Endometrial microvascular endothelial cells (primary cell): Measurements from ENCODE around the gene JPT1. TPM values are rescaled to one million over a fixed set of nuclear protein-coding genes. Genes with fewer than 3 reads are reported as not detected.

Source experiments
- in situ Hi-C: cut with HindIII; loops from 2 replicates; pipeline ENCODE4 v1.10.0; 2017; ENCODE audit warnings: low sequenced_read_pairs, low pct_unique_long_range_greater_than_20kb; ENCODE audit errors: inconsistent ontology term
- total RNA-seq: library from RNA; depleted of rRNA; stranded (reverse); fragments of >200 nt; gene quantifications from one replicate; pipeline ENCODE4 v1.2.3, GENCODE V29; 2015; ENCODE audit errors: inconsistent ontology term

The JPT1 gene
- total RNA-seq, 1 donor from 2014 or later = 432 TPM

DNA sequence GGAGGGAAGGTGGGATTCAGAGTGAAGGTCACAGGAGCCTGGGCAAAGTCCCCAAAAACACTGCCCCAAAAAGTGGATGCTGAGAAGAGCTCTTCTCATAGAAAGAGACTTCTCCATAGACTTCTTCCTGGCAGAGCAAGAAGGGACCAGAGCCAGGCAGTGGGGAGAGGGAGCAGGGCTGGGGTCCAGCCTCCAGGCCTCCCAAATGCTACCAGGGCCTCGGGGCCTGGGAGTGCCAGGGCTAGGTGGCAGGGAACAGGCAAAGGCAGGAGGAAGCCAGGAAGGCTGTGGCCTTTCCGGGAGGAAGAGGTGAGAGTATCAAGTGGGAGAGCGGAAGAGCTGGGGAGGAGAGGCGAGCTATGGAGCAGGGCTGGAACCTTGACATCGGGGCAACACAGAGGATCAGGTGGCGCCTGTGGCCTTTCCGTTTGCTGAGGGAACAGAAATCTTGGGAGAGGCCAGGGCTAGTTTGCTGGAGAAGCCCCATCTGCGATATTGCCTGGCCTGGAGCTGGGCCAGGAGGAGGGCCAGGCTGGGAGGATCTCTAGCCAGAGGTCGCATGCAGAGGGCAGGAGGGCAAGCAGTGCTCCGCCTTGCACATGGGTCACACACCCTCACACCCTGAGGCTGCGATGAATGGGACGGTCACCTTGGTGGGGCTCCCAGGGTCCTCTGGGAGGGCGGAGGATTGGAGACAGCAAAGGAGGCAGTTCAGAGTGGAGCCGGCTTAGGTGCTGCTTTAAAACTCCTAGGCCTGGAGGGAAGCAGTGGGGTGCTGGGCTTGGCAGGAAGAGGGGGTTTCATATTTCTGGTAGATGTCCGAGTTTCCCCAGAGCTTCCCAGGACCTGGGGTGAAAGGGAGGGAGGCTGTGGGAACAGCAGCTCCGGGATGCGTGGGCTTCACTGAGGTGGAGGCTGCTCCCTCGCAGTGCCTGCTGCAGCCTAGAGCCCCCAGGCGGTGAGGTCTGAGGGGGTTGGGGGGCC lies 63.1 kb downstream of the JPT1 start:
- in situ Hi-C loops = no loop called here

DNA sequence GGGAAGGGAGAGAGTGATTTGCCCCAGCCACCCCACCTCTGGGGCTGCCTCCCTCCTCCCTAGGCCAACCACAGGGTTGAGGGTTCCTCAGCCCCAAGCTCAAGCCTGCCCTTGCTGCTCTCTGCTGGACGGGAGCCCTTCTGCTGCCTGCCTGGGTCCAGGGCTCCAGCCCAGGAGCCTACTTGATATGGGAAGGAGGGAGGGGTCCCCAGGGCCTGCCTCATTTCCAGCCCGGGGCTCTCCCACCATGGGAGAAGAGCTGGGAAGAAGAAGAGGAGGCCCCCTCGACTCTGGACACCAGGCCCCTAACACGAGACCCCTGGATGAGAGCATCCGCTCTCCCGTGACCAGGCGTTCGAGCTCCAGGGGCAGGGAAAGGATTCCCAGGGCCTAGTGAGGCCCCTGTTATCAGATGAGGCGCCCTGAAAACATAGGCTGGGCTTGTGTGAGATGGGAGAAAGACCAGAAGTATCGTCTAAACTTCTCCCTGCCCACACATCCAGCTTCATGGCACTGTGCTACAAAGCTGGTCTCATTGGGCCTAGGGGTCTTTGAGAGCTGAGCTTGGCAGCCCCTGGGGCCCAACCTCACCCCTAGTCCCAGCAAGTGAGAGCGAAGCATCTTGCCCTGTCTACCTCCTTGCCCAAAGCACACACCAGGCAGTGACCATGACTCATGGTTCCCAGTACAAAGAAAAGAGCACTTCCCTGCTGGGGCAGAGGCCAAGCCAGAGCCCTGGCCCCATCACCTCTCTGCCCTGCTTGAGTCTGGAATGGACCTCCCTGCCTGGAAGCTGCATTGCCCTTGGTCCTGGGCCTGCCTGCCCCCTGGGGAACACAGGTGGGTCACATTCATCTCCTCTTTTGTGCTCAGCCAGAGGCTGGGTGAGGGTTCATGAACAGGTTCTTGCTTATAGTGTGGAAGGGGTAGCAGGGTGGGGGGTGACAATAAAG lies 65.6 kb downstream of the JPT1 start:
- in situ Hi-C loops = no loop called here

DNA sequence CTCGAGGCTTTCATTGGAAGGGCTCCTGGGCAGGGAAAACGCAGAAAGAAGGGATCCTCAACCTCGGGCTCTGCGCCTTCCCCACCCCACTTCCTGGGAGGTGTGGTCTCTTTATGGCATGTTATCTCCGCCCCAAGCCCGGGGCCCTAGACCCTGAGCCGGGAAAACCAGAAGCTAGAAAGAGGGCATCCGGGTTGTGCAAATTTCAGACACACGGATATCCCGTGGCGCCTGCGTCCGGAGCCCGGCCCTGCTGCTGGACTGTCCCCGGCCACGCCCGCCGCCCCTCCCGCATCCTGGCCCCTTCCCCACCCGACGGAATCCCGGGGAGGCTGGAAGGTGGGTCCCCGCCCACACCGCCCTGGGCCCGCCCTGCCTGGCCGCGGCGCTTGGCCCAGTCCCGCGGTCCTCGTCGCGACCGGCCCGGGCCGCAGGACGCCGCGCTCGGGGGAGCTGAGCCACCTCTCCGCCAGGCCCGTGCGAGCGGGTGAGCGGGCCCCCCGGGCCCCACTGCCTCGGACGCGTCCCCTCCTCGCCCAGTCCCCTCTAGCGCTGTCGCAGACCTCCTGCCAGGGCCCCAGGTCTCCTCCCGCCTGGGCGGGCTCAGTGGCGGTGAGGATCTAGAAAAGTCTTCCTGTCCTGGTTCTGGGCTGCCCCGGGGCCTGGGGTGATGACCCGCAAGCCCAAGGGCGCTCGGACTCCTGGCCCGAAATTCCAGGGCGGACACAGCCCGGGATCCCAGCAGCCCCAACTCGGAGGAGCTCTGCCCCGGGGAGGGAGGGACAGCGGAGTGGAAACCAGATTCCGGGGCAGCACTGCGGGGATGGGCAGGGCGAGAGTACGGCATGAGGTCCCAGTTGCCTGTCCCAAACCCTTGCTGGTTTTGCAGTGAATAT lies 66.5 kb downstream of the JPT1 start, which contains the start of gene SLC16A5:
Gene SLC16A5, plus strand, starts transcription at position 397 of the 896 bp plus-strand sequence. CDS start 5,683 bp downstream, outside the sequence.
- in situ Hi-C loops = no loop called here

DNA sequence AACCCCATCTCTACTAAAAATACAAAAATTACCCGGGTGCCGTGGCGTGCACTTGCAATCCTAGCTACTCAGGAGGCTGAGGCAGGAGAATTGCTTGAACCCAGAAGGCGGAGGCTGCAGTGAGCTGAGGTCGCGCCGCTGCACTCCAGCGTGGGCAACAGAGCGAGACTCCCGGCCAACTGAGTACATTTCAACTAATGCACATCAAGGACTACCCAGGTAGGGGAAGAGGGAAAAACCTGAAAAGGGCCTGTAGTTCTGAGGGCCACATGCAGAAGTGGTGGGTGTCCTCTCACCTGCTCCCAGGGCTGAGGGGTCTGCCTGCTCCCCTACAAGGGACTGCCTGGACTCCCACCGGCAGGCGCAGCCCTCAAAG lies 67.1 kb downstream of the JPT1 start:
- in situ Hi-C loops = no loop called here

DNA sequence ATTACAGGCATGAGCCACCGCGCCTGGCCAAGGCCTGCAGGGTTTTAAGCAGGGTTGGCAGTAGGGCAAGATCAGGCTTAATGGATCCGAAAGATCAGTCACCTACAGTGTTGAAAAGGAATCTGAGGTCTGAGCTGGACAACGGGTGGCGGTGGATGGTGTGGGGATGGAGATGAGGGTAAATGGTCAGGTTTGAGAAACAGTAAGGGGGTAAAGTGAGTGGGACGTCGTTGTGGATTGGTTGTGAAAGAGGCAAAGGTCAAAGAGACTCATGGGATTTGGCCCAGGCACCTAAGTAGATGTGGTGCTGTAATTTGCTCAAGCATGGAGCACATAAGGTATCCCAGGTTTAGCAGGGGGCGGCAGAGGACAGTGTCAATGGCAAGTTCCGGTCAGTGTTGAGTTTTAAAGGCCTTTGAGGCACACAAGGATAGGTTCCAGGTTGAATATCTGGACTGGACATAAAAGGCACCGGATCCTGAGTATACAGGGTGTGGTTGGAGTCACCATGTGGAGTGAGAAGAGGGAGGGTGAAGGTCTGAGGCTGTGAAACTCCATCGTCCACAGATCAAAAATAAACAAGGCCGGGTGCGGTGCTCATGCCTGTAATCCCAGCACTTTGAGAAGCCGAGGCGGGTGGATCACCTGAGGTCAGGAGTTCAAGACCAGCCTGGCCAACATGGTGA lies 67.7 kb downstream of the JPT1 start:
- in situ Hi-C loops = no loop called here

Other genes starting within 250 kb of the JPT1 start
- not detected for gene USH1G, start 231.3 kb downstream of the JPT1 start, total RNA-seq
- not detected for gene OTOP2, start 230.2 kb downstream of the JPT1 start, total RNA-seq
- gene OTOP3, start 218.6 kb downstream of the JPT1 start, total RNA-seq = not detected
- gene HID1, start 181.8 kb downstream of the JPT1 start, total RNA-seq = 5.2 TPM
- gene CDR2L, start 166.9 kb downstream of the JPT1 start, total RNA-seq = 15.1 TPM
- gene MRPL58, start 141.8 kb downstream of the JPT1 start, total RNA-seq = 57.1 TPM
- 296 TPM for gene ATP5PD, start 107.5 kb downstream of the JPT1 start, total RNA-seq
- 21.4 TPM for gene KCTD2, start 107.3 kb downstream of the JPT1 start, total RNA-seq
- 4.3 TPM for gene SLC16A5, start 66.6 kb downstream of the JPT1 start, total RNA-seq
- gene ARMC7, start 44.5 kb downstream of the JPT1 start, total RNA-seq = 4.2 TPM
- 47.2 TPM for gene NT5C, start 22.8 kb downstream of the JPT1 start, total RNA-seq
- 83.1 TPM for gene SUMO2, start 28.4 kb upstream of the JPT1 start, total RNA-seq
- 66.9 TPM for gene NUP85, start 51.2 kb upstream of the JPT1 start, total RNA-seq
- 31.9 TPM for gene GGA3, start 107.1 kb upstream of the JPT1 start, total RNA-seq
- gene MRPS7, start 107.4 kb upstream of the JPT1 start, total RNA-seq = 56.1 TPM
- 22.9 TPM for gene MIF4GD, start 116.7 kb upstream of the JPT1 start, total RNA-seq
- 27.9 TPM for gene SLC25A19, start 134.9 kb upstream of the JPT1 start, total RNA-seq